Neuronal stem cell (in vitro differentiated cells): Measurements from ENCODE around the gene ATP2B1.

ENCODE experiments used
- DNase-seq: peaks from one replicate; pipeline ENCODE4 v3.0.0-alpha.2; 2013; ENCODE audit warnings: low spot score
- H2AFZ ChIP-seq: one replicate; pipeline ENCODE4 v1.6.1; 2013; ENCODE audit warnings: mild to moderate bottlenecking, low read length, inconsistent platforms
- H2AK5ac ChIP-seq: 2 replicates; pipeline ENCODE4 v1.6.1; 2013; ENCODE audit warnings: low read depth, mild to moderate bottlenecking, inconsistent platforms, low read length, moderate library complexity, mixed read lengths
- H2BK120ac ChIP-seq: 2 replicates; pipeline ENCODE4 v1.6.1; 2013; ENCODE audit warnings: low read depth, mild to moderate bottlenecking, inconsistent platforms, low read length, moderate library complexity, mixed read lengths
- H2BK12ac ChIP-seq: one replicate; pipeline ENCODE4 v1.6.1; 2013; ENCODE audit warnings: low read length, inconsistent platforms
- H2BK15ac ChIP-seq: 2 replicates; pipeline ENCODE4 v1.6.1; 2013; ENCODE audit warnings: mild to moderate bottlenecking, low read length, inconsistent platforms, mixed read lengths
- H2BK5ac ChIP-seq: one replicate; pipeline ENCODE4 v1.6.1; 2013; ENCODE audit warnings: inconsistent platforms, mild to moderate bottlenecking, low read length, moderate library complexity
- H3K14ac ChIP-seq: one replicate; pipeline ENCODE4 v1.6.1; 2013; ENCODE audit warnings: low read length, inconsistent platforms
- H3K18ac ChIP-seq: 2 replicates; pipeline ENCODE4 v1.6.1; 2013; ENCODE audit warnings: low read length, inconsistent platforms
- H3K23ac ChIP-seq: 2 replicates; pipeline ENCODE4 v1.6.1; 2013; ENCODE audit warnings: low read depth, mild to moderate bottlenecking, mixed read lengths, low read length, inconsistent platforms; ENCODE audit not compliant: poor library complexity
- H3K27ac ChIP-seq: replicated peaks from 3 replicates; pipeline ENCODE4 v1.5.1; 2013; ENCODE audit warnings: low read length, inconsistent platforms
- H3K27me3 ChIP-seq, 3 experiments: 2 replicates each; pipeline ENCODE4 v1.6.1; 2013; ENCODE audit warnings: low read length in 3 of 3, mild to moderate bottlenecking in 2 of 3, inconsistent platforms in 1 of 3, low read depth in 1 of 3, mixed read lengths in 1 of 3, moderate library complexity in 1 of 3; ENCODE audit not compliant: control insufficient read depth in 3 of 3, insufficient read depth in 3 of 3
- H3K36me3 ChIP-seq, 2 donors: replicated peaks in 1 of 2; 2 replicates each; pipeline ENCODE4 v1.6.1; 2013; ENCODE audit warnings: low read length in 2 of 2; ENCODE audit not compliant: control insufficient read depth in 2 of 2, insufficient read depth in 2 of 2
- H3K4ac ChIP-seq: 2 replicates; pipeline ENCODE4 v1.6.1; 2013; ENCODE audit warnings: inconsistent platforms, mild to moderate bottlenecking, low read length, moderate library complexity
- H3K4me1 ChIP-seq, 2 donors: 1 replicate in 1 of 2; 2 replicates in 1 of 2; pipeline ENCODE4 v1.6.1; 2013; ENCODE audit warnings: low read length in 2 of 2, low read depth in 1 of 2; ENCODE audit not compliant: control insufficient read depth in 2 of 2, insufficient read depth in 1 of 2
- H3K4me2 ChIP-seq: one replicate; pipeline ENCODE4 v1.6.1; 2013; ENCODE audit warnings: mild to moderate bottlenecking, low read length, inconsistent platforms; ENCODE audit not compliant: insufficient read depth, poor library complexity, severe bottlenecking
- H3K4me3 ChIP-seq, 2 donors: 2 replicates each; pipeline ENCODE4 v1.5.1; 2013; ENCODE audit warnings: low read length in 2 of 2, mild to moderate bottlenecking in 2 of 2, inconsistent platforms in 1 of 2, moderate library complexity in 1 of 2
- H3K79me1 ChIP-seq: one replicate; pipeline ENCODE4 v1.6.1; 2013; ENCODE audit warnings: low read depth, mild to moderate bottlenecking, inconsistent platforms, low read length, moderate library complexity
- H3K9ac ChIP-seq: one replicate; pipeline ENCODE4 v1.6.1; 2013; ENCODE audit warnings: mild to moderate bottlenecking, low read depth, low read length, inconsistent platforms; ENCODE audit not compliant: poor library complexity
- H3K9me3 ChIP-seq, 2 donors: replicated peaks in 1 of 2; 2 replicates each; pipeline versions ENCODE3 to v1.6.1; 2013; ENCODE audit warnings: low read length in 2 of 2, mild to moderate bottlenecking in 2 of 2, inconsistent platforms in 1 of 2, low read depth in 1 of 2, mixed read lengths in 1 of 2, moderate library complexity in 1 of 2; ENCODE audit not compliant: control insufficient read depth in 2 of 2, insufficient read depth in 1 of 2
- H4K8ac ChIP-seq: one replicate; pipeline ENCODE4 v1.6.1; 2013; ENCODE audit warnings: low read depth, mild to moderate bottlenecking, inconsistent platforms, low read length, moderate library complexity
- H4K91ac ChIP-seq: one replicate; pipeline ENCODE4 v1.6.1; 2013; ENCODE audit warnings: low read length, low read depth, mild to moderate bottlenecking, inconsistent platforms; ENCODE audit not compliant: poor library complexity
- WGBS, 2 donors: extraction: QIAGEN DNeasy Blood & Tissue Kit; methylation state at CpG; one replicate each; pipeline ENCODE4 v1.1.7; 2013; ENCODE audit warnings: missing lambda C conversion rate in 2 of 2, mixed read lengths in 1 of 2; ENCODE audit not compliant: insufficient read length in 2 of 2, insufficient replicate concordance in 1 of 2; ENCODE audit errors: extremely low coverage in 2 of 2; 5-methylcytosine and 5-hydroxymethylcytosine counted together

ATP2B1 gene

GRCh38 chr12:89649820-89650219 lies 58.8 kb downstream of the ATP2B1 start:
- H2BK15ac ChIP-seq, result no peak overlapping the region
- H3K79me1 ChIP-seq, result no peaks in the 10 kb centered on the region
- H3K9me3 ChIP-seq, result peaks cover 0 to 20% of the 10 kb centered on the region in 2 donors
- no peak overlapping the region for H2AK5ac ChIP-seq
- no CpG with 5 or more reads among the region's 3 CpGs for WGBS, 2 donors
- H2BK120ac ChIP-seq, result no peak overlapping the region
- H3K4ac ChIP-seq, result no peak overlapping the region
- no peak overlapping the region for H2BK12ac ChIP-seq
- H3K27me3 ChIP-seq, result no peaks in the 10 kb centered on the region
- H3K4me1 ChIP-seq, result peaks cover 2 to 5% of the 10 kb centered on the region in 2 donors
- no peak overlapping the region for H3K9ac ChIP-seq
- no peak overlapping the region for H3K4me2 ChIP-seq
- no peak overlapping the region for H4K8ac ChIP-seq
- no peak overlapping the region for H3K18ac ChIP-seq
- H3K4me3 ChIP-seq, result no peak overlapping the region
- no peak overlapping the region for H4K91ac ChIP-seq
- no peak overlapping the region for H2BK5ac ChIP-seq
- H3K36me3 ChIP-seq, result peaks cover 0 to 6% of the 10 kb centered on the region in 2 donors
- no peak overlapping the region for H2AFZ ChIP-seq
- no peak overlapping the region for H3K14ac ChIP-seq
- DNase-seq, result no peak
- H3K23ac ChIP-seq, result no peak overlapping the region
- H3K27ac ChIP-seq, result no peak overlapping the region

GRCh38 chr12:89649139-89649538 lies 59.5 kb downstream of the ATP2B1 start:
- no CpG with 5 or more reads among the region's 2 CpGs for WGBS, 2 donors
- Histone ChIP-seq H3K4me1 (peaks cover 2 to 5% of the 10 kb centered on the region in 2 donors), H3K9me3 (peaks cover 0 to 20% of the 10 kb centered on the region in 2 donors), H3K27me3 (no peaks in the 10 kb centered on the region), H3K79me1 (no peaks in the 10 kb centered on the region), H2AFZ (no peak overlapping the region), H3K27ac (no peak overlapping the region), H2BK120ac (no peak overlapping the region), H3K18ac (no peak overlapping the region), H4K91ac (no peak overlapping the region), H3K23ac (no peak overlapping the region), H3K9ac (no peak overlapping the region), H3K4me2 (no peak overlapping the region), H3K4ac (no peak overlapping the region), H3K4me3 (no peak overlapping the region), H2BK15ac (no peak overlapping the region), H2AK5ac (no peak overlapping the region), H4K8ac (no peak overlapping the region), H2BK12ac (no peak overlapping the region), H3K36me3 (peaks cover 0 to 6% of the 10 kb centered on the region in 2 donors), H3K14ac (no peak overlapping the region), H2BK5ac (no peak overlapping the region)
- no peak for DNase-seq

GRCh38 chr12:89648211-89648930 lies 60.3 kb downstream of the ATP2B1 start:
- Histone ChIP-seq H3K27me3 (no peaks in the 10 kb centered on the region), H2AK5ac (no peak overlapping the region), H3K4me1 (peaks cover 2 to 5% of the 10 kb centered on the region in 2 donors), H2BK15ac (no peak overlapping the region), H3K9ac (no peak overlapping the region), H2BK120ac (no peak overlapping the region), H3K4me2 (no peak overlapping the region), H4K8ac (no peak overlapping the region), H2AFZ (no peak overlapping the region), H2BK12ac (no peak overlapping the region), H3K4me3 (no peak overlapping the region), H2BK5ac (no peak overlapping the region), H3K14ac (no peak overlapping the region), H3K36me3 (peaks cover 0 to 6% of the 10 kb centered on the region in 2 donors), H3K27ac (no peak overlapping the region), H3K4ac (no peak overlapping the region), H4K91ac (no peak overlapping the region), H3K18ac (no peak overlapping the region), H3K23ac (no peak overlapping the region), H3K79me1 (no peaks in the 10 kb centered on the region), H3K9me3 (peaks cover 0 to 16% of the 10 kb centered on the region in 2 donors)
- DNase-seq, result no peak
- WGBS, 2 donors, result no CpG with 5 or more reads among the region's 4 CpGs

- no peak overlapping the region for H3K4ac ChIP-seq
- H3K14ac ChIP-seq, result no peak overlapping the region
- WGBS, 2 donors, result no CpG with 5 or more reads among the region's 1 CpG
- no peak overlapping the region for H2BK15ac ChIP-seq
- no peak overlapping the region for H3K18ac ChIP-seq
- no peak overlapping the region for H2BK5ac ChIP-seq
- peaks cover 3 to 22% of the 10 kb centered on the region in 2 donors for H3K36me3 ChIP-seq
- H3K23ac ChIP-seq, result no peak overlapping the region
- no peak overlapping the region for H3K4me2 ChIP-seq
- H3K79me1 ChIP-seq, result no peaks in the 10 kb centered on the region
- H4K8ac ChIP-seq, result no peak overlapping the region
- no peak overlapping the region for H2AK5ac ChIP-seq
- peaks cover 0 to 13% of the 10 kb centered on the region in 2 donors for H3K9me3 ChIP-seq
- no peak overlapping the region for H4K91ac ChIP-seq
- H3K9ac ChIP-seq, result no peak overlapping the region
- DNase-seq, result no peak
- no peak overlapping the region for H2BK120ac ChIP-seq
- H3K4me3 ChIP-seq, result no peak overlapping the region
- H3K27ac ChIP-seq, result no peak overlapping the region
- no peak overlapping the region for H2BK12ac ChIP-seq
- peaks cover 4 to 5% of the 10 kb centered on the region in 2 donors for H3K4me1 ChIP-seq
- H3K27me3 ChIP-seq, result no peaks in the 10 kb centered on the region
- no peak overlapping the region for H2AFZ ChIP-seq
These were observed 63.2 kb downstream of the ATP2B1 start for GRCh38 chr12:89645434-89645833.
